ENCODE results near the gene UTP11. TPM values are rescaled to one million over a fixed set of nuclear protein-coding genes. Genes with fewer than 3 reads are reported as not detected.

The UTP11 gene
- total RNA-seq, 6 donors from 2014 or later = 8.4 to 53.4 (median 25.4) TPM

GRCh38 chr1:38037221-38037939 lies 24.8 kb downstream of the UTP11 start:
- no peak overlapping the region for H3K4me3 ChIP-seq
- H3K27ac ChIP-seq = no peak overlapping the region
- no peaks in the 10 kb centered on the region for H3K9me3 ChIP-seq
- H3K4me1 ChIP-seq = no peaks in the 10 kb centered on the region
- ATAC-seq (ENCODE audit: low FRiP score in 2 of 2) (no peak), DNase-seq (no peak)
- TF ChIP-seq, protein P1, sequence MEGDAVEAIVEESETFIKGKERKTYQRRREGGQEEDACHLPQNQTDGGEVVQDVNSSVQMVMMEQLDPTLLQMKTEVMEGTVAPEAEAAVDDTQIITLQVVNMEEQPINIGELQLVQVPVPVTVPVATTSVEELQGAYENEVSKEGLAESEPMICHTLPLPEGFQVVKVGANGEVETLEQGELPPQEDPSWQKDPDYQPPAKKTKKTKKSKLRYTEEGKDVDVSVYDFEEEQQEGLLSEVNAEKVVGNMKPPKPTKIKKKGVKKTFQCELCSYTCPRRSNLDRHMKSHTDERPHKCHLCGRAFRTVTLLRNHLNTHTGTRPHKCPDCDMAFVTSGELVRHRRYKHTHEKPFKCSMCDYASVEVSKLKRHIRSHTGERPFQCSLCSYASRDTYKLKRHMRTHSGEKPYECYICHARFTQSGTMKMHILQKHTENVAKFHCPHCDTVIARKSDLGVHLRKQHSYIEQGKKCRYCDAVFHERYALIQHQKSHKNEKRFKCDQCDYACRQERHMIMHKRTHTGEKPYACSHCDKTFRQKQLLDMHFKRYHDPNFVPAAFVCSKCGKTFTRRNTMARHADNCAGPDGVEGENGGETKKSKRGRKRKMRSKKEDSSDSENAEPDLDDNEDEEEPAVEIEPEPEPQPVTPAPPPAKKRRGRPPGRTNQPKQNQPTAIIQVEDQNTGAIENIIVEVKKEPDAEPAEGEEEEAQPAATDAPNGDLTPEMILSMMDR (IDR thresholded peaks at IDR 0.05) = peak in 1 of 6 experiments; percentile 11
- no peak for TF ChIP-seq EP300 (IDR thresholded peaks at IDR 0.05)
- peaks cover 0 to 6% (median 0%) of the 10 kb centered on the region in 4 donors for H3K27me3 ChIP-seq
- 28 to 45% methylated on average over 5 of the region's 5 CpGs for WGBS, 2 donors
- no peaks in the 10 kb centered on the region for H3K36me3 ChIP-seq

GRCh38 chr1:38038861-38039260 lies 26.3 kb downstream of the UTP11 start:
- WGBS, 2 donors = 78 to 92% methylated on average over 9 to 10 of the region's 10 CpGs
- H3K27ac ChIP-seq = no peak overlapping the region
- peaks cover 0 to 20% (median 5%) of the 10 kb centered on the region in 4 donors for H3K27me3 ChIP-seq
- no peaks in the 10 kb centered on the region for H3K4me1 ChIP-seq
- H3K9me3 ChIP-seq = no peaks in the 10 kb centered on the region
- DNase-seq = no peak
- no peak for ATAC-seq (ENCODE audit: low FRiP score in 2 of 2)
- H3K36me3 ChIP-seq = no peaks in the 10 kb centered on the region
- TF ChIP-seq EP300 (IDR thresholded peaks at IDR 0.05) = no peak
- TF ChIP-seq POLR2AphosphoS5 (IDR thresholded peaks at IDR 0.05) = no peak
- TF ChIP-seq, protein P1 (IDR thresholded peaks at IDR 0.05) = no peak
- no peak for TF ChIP-seq POLR2A (IDR thresholded peaks at IDR 0.05)
- no peak overlapping the region for H3K4me3 ChIP-seq

GRCh38 chr1:38039331-38040088 lies 27.0 kb downstream of the UTP11 start:
- no peak for DNase-seq
- Histone ChIP-seq H3K27me3 (peaks cover 0 to 27% (median 11%) of the 10 kb centered on the region in 4 donors), H3K4me1 (peaks cover 5 to 6% (median 6%) of the 10 kb centered on the region in 4 donors), H3K4me3 (no peak overlapping the region), H3K9me3 (no peaks in the 10 kb centered on the region), H3K27ac (no peak overlapping the region), H3K36me3 (no peaks in the 10 kb centered on the region)
- 85 to 94% methylated on average over 17 of the region's 17 CpGs for WGBS, 2 donors
- TF ChIP-seq, protein P1 (IDR thresholded peaks at IDR 0.05) = no peak
- TF ChIP-seq EP300 (IDR thresholded peaks at IDR 0.05) = no peak
- TF ChIP-seq POLR2A (IDR thresholded peaks at IDR 0.05) = no peak
- no peak for TF ChIP-seq POLR2AphosphoS5 (IDR thresholded peaks at IDR 0.05)
- no peak for ATAC-seq (ENCODE audit: low FRiP score in 2 of 2)

- no peaks in the 10 kb centered on the region for H3K36me3 ChIP-seq
- TF ChIP-seq POLR2AphosphoS5 (IDR thresholded peaks at IDR 0.05) (no peak), POLR2A (IDR thresholded peaks at IDR 0.05) (no peak), EP300 (IDR thresholded peaks at IDR 0.05) (no peak)
- H3K9me3 ChIP-seq = no peaks in the 10 kb centered on the region
- no peak overlapping the region for H3K27ac ChIP-seq
- 83 to 91% methylated on average over 13 to 21 of the region's 21 CpGs for WGBS, 2 donors
- DNase-seq (no peak), ATAC-seq (ENCODE audit: low FRiP score in 2 of 2) (no peak)
- H3K4me1 ChIP-seq = peaks cover 18 to 33% (median 26%) of the 10 kb centered on the region in 4 donors
- H3K27me3 ChIP-seq = peaks cover 0 to 42% (median 27%) of the 10 kb centered on the region in 4 donors
- no peak overlapping the region for H3K4me3 ChIP-seq
These were observed 29.7 kb downstream of the UTP11 start for GRCh38 chr1:38041936-38042834.
